DMS114 treated with DMSO at 0.1 percent for 48 hours (cell line): ENCODE results near the gene TRIM32.

Experiments used
- DNase-seq: peaks from one replicate; lab custom pipeline; 2025; ENCODE audit not compliant: unreplicated experiment; lab: John Stamatoyannopoulos, UW

TRIM32 gene

GRCh38 chr9:116687074-116687753, at the start of gene TRIM32:
Gene TRIM32, plus strand, starts transcription at chr9:116687305. Its CDS starts 10,438 bp downstream, at chr9:116697743.
- peak; percentile 66 for DNase-seq

GRCh38 chr9:116639251-116639741, 47.8 kb upstream of the TRIM32 start:
- DNase-seq, result no peak

- no peak for DNase-seq
Measured at GRCh38 chr9:116641292-116642059, 45.6 kb upstream of the TRIM32 start.

GRCh38 chr9:116643691-116644090, 43.4 kb upstream of the TRIM32 start:
- DNase-seq, result no peak

GRCh38 chr9:116644091-116644688, 42.9 kb upstream of the TRIM32 start:
- no peak for DNase-seq

GRCh38 chr9:116646661-116647514, 40.2 kb upstream of the TRIM32 start:
- DNase-seq, result peak; percentile 17

- no peak for DNase-seq
Measured at GRCh38 chr9:116647515-116647809, 39.6 kb upstream of the TRIM32 start.

GRCh38 chr9:116653348-116654058, 33.6 kb upstream of the TRIM32 start:
- no peak for DNase-seq

GRCh38 chr9:116654059-116654355, 33.1 kb upstream of the TRIM32 start:
- DNase-seq, result no peak

- DNase-seq, result no peak
Measured at GRCh38 chr9:116656501-116656971, 30.6 kb upstream of the TRIM32 start.

GRCh38 chr9:116656977-116657376, 30.1 kb upstream of the TRIM32 start:
- no peak for DNase-seq

- DNase-seq, result no peak
Measured at GRCh38 chr9:116658265-116658664, 28.8 kb upstream of the TRIM32 start.

GRCh38 chr9:116661037-116661954, 25.8 kb upstream of the TRIM32 start:
- DNase-seq, result peak; percentile 61

- no peak for DNase-seq
Measured at GRCh38 chr9:116662646-116663310, 24.3 kb upstream of the TRIM32 start.

- no peak for DNase-seq
Measured at GRCh38 chr9:116663581-116663980, 23.5 kb upstream of the TRIM32 start.

GRCh38 chr9:116668970-116669695, 18.0 kb upstream of the TRIM32 start:
- no peak for DNase-seq

- no peak for DNase-seq
Measured at GRCh38 chr9:116671605-116672004, 15.5 kb upstream of the TRIM32 start.

GRCh38 chr9:116673375-116673774, 13.7 kb upstream of the TRIM32 start:
- DNase-seq, result no peak
